HG03565 (cell line): Measurements from ENCODE around the gene NECAB2.
"Not testable (repeated sequence)": the region's sequence is repeated elsewhere in the genome, so short reads cannot be mapped to it uniquely, and the experiment has no call there.

ENCODE experiments used
- ATAC-seq: cut with Tn5 transposase; IDR thresholded peaks from one replicate; pipeline ENCODE4 v1.9.1; 2021; ENCODE audit warnings: mild to moderate bottlenecking, moderate library complexity; ENCODE audit not compliant: unreplicated experiment

NECAB2 gene

DNA sequence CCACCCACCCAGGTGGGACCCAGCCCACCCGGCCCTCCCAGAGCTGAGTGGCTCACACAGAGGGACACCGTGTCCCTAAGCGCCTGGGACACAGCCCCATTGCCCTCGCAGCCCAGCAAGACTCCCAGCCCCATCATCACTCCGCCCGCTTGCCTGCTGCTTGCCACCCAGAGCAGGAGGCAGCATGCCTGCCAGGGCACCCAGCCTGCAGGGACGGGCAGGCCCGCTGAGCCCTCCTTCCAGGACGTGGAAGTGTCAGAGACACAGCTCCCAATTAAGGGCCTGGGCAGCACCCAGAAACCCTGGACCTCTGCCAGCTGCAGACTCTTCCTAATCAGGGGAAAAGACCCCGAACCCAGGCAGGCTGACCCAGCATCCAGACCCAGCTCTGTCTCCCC, 32.2 kb upstream of the NECAB2 start:
- no peak for ATAC-seq

GRCh38 chr16:83936581-83937165, 31.4 kb upstream of the NECAB2 start:
- ATAC-seq, result no peak

DNA sequence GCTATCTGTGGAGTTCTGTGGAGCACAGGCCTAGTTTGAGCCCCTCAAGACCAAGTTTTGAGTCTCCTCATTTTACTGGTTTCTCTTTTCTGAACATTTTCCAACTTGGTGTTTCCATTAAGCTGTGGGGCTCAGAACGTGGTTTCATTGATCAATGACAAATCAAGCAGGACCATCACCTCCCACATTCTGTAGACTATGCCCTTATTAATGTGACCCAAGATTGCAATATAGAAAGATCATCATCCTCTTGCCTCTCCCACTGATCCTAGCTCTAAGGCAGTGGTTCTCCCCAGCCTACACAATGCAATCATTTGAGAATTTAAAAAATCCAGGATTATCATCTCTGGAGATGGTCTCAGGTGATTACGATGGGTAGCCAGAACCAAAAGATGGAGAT, 30.8 kb upstream of the NECAB2 start:
- ATAC-seq, result no peak

- no peak for ATAC-seq
Observed at GRCh38 chr16:83937922-83938885, 29.8 kb upstream of the NECAB2 start.

DNA sequence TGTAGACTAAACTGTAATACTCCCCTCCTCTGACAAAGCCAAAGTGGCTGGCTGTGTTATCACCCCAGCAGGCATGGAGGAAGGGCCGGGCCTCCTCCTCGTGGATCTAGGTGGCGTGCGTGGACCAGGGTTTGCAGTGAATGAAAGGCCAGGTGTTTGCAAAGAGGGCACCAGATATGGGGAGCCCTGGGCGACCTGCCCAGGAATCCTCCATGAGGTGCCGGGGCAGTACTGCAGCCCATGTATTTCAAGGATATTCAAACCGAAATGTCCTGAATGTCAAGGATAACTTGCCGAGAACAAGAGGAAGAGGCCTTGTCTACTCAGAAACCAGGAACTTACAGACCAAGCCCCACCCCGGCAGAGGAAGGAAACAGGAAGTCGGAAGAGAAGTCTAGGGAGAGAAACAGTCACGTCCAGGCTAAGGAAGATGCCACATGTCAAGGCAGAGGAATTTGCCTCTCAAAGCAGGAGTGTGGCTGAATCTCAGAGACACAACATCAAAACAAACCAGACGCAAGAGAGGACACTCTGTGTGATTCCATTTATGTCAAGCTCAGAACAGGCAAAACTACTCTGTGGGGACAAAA, 28.7 kb upstream of the NECAB2 start:
- no peak for ATAC-seq

DNA sequence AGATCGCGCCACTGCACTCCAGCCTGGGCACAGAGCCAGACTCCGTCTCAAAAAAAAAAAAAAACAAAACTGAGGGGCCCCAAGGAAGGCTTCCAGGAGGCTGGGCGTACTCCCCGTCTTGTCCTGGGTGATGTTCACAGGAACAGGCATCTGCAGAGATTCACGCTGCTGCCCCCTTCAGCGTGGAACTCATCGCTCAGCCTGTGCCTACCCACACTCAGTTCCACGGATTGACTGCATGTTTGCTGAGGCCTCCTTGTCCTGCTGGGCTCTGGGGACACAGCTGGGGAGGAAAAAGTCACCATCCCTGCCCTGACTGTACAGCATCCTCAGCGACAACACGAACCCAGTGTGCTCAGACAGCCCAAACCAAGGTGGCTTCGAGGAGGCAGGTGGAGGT, 27.9 kb upstream of the NECAB2 start:
- ATAC-seq, result no peak

DNA sequence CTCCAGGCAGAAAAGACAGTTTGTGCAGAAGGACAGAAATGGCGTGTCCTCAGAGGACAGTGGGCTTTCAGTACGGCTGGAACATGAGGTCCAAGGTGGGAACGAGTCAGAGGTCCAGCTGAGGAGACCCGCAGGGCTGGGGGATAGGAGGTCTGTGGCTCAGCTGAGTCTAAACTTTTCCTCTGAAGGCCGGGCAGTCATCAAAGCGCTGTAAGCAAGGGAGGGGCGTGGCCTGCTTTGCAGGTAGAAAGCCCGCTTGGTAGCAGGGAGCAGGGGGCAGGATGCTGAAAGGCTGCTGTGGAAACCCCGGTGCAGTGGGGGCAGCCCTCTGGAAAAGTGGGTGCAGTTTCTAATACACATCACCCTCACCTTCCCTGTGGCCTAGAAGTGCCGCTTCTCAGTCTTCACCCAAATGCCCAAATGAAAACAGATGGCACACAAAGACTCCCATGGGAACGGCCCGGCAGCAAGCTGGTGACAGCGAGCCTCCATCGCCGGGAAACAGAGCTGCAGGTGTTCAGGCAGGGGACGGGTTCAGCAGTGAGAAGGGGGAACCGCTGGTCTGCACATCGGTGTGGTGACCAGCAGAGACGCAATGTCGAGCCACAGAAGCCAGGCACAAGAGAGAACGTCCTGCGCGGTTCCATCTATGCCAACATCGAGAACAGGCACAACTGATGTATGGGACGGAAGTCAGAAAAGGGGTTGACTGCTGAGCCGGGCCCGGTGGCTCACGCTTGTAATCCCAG, 27.2 kb upstream of the NECAB2 start:
- ATAC-seq, result no peak

DNA sequence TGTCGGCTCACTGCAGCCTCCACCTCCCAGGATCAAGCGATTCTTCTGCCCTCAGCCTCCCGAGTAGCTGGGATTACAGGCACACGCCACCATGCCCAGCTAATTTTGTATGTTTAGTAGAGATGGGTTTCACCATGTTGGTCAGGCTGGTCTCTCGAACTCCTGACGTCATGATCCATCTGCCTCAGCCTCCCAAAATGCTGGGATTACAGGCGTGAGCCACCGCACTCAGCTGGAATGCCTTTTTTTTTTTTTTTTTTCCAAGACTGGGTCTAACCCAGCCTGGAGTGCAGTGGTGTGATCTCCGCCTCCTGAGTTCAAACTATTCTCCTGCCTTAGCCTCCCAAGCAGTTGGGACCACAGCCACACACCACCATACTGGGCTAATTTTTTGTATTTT, 26.5 kb upstream of the NECAB2 start:
- ATAC-seq, result not testable (repeated sequence)

DNA sequence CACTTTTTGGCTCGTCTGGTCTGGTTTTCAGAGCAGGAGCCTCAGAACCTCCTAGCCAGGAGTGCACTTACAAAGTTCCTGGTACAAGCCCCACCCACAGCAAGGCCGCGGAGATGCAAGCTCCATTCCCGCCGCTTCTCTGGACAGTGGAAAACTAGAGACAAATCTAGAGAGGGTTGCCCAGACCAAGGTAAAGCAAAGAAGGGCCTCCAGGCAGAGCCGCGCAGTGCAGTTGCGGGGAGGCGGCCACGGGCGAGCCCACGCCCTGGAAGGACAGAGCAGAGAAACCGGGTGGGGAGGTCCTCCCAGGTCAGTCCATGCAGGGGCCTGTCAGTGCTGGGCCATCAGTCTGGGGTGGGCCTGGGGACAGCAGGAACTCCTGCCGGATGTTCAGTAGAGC, 26.0 kb upstream of the NECAB2 start:
- ATAC-seq, result no peak

GRCh38 chr16:83942815-83943515, 25.1 kb upstream of the NECAB2 start:
- ATAC-seq, result no peak

- no peak for ATAC-seq
Observed at GRCh38 chr16:83943516-83944050, 24.5 kb upstream of the NECAB2 start.

DNA sequence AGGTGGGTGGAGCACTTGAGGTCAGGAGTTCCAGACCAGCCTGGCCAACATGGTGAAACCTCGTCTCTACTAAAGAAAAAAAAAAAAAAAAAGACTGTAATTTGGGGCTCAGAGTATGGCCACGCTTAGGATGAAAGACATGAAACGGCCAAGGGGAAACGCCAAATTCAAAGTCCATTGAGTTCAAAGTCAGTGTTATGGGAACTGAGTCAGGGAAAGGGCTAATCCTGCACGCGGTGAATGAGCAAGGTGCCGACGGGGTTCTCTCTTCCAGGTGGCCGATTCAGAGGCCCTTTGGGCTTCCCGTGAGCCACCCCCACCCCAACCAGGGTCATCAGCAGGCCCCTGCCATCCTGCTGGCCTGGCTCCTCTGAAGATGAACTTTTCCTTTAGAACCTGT, 22.5 kb upstream of the NECAB2 start:
- no peak for ATAC-seq

DNA sequence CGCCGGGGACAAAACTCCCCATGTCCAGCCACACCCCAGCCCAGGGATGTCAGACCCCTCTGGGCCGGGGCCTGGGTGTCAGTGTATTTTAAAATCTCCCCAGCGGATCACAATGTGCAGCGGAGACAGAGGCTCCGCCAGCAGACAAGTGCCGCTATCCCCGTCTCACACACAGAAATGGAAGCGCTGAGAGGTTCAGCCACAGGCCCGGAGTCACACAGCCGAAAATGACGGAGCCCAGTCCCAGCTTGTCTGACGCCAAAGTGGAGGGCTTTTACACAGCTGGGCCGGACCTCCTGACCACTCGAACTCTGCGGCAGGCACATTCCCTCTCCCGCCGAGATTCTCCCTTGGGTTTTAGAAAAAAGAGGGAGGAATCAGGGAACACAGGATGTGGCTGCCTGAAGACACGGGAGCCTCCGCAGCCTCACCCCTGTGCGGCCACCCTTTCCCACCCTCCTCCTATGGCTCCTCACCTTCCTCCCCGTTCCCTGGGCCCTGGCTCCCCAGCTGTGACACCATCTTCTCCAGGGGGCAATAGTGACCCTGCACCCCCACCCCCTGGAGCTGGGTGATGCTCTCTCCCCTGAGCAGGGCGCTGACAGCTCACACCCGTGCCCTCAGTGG, 21.8 kb upstream of the NECAB2 start:
- ATAC-seq, result no peak

- ATAC-seq, result no peak
Observed at GRCh38 chr16:83946781-83947566, 21.1 kb upstream of the NECAB2 start.

DNA sequence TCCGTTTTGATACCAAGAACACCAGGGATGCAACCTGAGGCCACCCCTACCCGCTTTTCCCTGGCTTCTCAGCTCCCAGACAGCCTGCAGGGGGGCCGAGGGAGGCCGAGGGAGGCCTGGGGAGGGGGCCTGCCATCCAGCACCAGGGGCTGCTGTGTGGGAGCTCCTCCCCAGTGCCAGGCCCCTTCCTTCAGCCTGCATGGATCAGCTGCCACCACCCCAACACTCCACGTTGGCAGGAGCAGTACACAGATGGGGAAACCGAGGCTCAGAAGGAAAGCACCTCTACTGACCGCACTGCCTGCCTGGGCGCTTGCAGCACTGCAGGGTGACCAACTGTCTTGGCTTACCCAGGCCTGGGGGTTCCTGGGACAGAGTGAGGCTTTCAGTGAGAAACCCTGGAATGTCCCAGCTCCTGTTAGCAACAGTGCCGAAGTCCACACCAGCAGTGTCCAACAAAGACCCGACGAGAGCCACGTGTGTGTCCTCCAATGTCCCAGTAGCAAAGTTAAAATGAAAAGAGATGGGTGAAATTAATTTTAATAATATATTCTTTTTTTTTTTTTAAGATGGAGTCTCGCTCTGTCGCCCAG, 20.3 kb upstream of the NECAB2 start:
- ATAC-seq, result no peak

DNA sequence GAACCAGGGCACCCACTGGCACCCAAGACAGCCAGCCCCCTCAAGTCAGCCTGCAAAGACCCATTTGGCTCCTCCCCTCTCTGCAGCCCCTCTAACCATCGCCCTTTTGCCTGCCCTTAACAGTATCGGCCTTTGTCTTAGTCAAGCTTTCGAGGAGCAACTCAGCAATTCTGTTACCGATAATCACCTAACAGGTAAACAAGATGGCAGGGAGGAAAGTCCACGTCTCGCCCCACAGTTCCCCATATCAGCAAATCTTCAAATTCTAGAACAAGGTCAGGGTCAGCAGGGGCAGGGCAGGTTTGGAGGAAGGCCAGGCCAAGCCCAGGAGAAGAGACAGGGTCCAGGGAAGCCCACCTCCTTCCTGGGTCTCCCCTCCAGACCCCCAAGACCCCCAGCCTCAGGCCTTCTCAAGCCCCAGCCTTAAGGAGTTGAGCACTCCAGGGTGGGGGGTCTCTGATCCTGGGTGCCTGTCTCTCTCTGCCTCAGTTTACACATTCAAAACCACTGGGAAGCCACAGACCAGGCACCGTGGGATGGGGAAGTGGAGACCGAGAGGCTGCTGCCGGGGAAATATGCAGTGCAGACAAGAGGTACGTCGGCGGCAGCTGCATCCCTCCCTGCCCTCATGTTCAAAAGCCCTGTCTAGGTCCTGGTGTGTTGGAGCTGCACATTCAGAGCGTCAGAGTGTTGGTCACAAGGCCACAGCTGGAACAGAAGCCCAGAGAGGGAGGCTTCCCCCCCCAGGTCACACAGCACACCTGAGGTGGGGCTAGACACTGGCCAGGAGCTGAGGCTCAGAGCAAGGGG, 18.9 kb upstream of the NECAB2 start:
- no peak for ATAC-seq

DNA sequence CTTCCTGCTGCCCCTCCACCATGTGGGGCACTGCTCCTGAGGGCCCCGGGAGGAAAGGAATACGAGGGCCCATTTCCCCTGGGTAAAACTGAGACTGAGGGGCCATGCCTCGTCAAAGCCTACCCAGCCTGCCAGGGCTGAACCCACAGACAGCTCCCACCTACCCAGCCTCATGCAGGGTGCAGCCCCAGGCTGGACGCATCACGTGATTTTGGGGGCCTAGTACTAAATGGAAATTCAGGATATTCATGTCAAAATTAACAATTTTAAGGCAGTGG, 18.4 kb upstream of the NECAB2 start:
- no peak for ATAC-seq

DNA sequence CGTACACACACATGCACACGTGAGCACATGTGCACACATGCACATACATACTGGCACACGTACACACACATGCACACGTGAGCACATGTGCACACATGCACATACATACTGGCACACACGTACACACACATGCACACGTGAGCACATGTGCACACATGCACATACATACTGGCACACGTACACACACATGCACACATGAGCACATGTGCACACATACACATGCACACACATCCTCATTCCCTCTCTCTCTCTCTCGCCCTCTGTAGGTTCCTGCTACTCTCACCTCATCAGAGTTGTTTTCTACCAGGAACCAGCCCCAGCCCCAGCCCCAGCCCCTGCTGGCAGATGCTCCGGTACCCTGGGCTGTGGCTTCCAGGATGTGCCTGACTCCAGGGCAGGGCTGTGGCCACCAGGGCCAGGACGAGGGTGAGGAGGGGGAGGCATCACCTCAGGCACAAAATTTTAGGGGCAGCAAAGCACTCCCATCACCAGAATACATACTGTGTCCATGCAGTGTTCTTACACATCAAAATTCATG, 17.1 kb upstream of the NECAB2 start:
- not testable (repeated sequence) for ATAC-seq
